ENCODE measurements around the gene DBNDD1.

DNA sequence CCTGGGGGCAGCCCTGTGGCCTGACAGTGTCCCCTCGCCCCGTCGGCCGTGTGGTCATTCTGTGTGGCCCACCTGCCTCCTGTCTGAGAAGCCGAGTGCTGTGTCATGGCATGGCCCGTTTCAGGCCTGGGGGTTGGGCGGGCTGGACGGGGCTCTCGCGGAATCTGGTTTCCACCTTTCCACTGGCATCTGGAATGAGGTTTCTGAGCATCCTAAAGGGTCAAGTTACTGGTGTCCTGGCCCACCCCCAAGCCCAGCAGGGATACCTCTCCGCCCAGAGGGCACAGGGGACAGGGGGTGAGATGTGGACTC lies 7.8 kb downstream of the DBNDD1 start:
- TF ChIP-seq, protein P1, sequence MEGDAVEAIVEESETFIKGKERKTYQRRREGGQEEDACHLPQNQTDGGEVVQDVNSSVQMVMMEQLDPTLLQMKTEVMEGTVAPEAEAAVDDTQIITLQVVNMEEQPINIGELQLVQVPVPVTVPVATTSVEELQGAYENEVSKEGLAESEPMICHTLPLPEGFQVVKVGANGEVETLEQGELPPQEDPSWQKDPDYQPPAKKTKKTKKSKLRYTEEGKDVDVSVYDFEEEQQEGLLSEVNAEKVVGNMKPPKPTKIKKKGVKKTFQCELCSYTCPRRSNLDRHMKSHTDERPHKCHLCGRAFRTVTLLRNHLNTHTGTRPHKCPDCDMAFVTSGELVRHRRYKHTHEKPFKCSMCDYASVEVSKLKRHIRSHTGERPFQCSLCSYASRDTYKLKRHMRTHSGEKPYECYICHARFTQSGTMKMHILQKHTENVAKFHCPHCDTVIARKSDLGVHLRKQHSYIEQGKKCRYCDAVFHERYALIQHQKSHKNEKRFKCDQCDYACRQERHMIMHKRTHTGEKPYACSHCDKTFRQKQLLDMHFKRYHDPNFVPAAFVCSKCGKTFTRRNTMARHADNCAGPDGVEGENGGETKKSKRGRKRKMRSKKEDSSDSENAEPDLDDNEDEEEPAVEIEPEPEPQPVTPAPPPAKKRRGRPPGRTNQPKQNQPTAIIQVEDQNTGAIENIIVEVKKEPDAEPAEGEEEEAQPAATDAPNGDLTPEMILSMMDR (IDR thresholded peaks at IDR 0.05; ENCODE audit: poor library complexity), result no peak
- TF ChIP-seq EZH2phosphoT487 (IDR thresholded peaks at IDR 0.05; ENCODE audit: low read depth, severe bottlenecking, unreplicated experiment), result no peak
- no peak for TF ChIP-seq EZH2 (IDR thresholded peaks at IDR 0.05; ENCODE audit: borderline replicate concordance)

Data from hepatocyte (in vitro differentiated cells).